Measurements from ENCODE around the gene SEC16A. TPM values are rescaled to one million over a fixed set of nuclear protein-coding genes. Genes with fewer than 3 reads are reported as not detected.

The SEC16A gene
- total RNA-seq, 4 donors from 2014 or later, result 63.5 to 80.8 (median 74.6) TPM

- DNase-seq, result no peak
- H3K9me3 ChIP-seq, result no peaks in the 10 kb centered on the region
- peaks cover 0 to 84% (median 0%) of the 10 kb centered on the region in 3 donors for H3K36me3 ChIP-seq
- no peak overlapping the region for H3K4me3 ChIP-seq
- TF ChIP-seq POLR2A (IDR thresholded peaks at IDR 0.05), result no peak
- no peak for TF ChIP-seq CTCF (IDR thresholded peaks at IDR 0.05)
- H3K27ac ChIP-seq, result no peak overlapping the region
- no peaks in the 10 kb centered on the region for H3K27me3 ChIP-seq
- H3K4me1 ChIP-seq, result no peaks in the 10 kb centered on the region
Measured at GRCh38 chr9:136497916-136498695, 15.3 kb upstream of the SEC16A start.

- Histone ChIP-seq H3K27me3 (no peaks in the 10 kb centered on the region), H3K27ac (no peak overlapping the region), H3K4me1 (no peaks in the 10 kb centered on the region), H3K36me3 (peaks cover 0 to 73% (median 0%) of the 10 kb centered on the region in 3 donors), H3K9me3 (no peaks in the 10 kb centered on the region), H3K4me3 (no peak overlapping the region)
- TF ChIP-seq POLR2A (IDR thresholded peaks at IDR 0.05), result no peak
- no peak for TF ChIP-seq CTCF (IDR thresholded peaks at IDR 0.05)
- no peak for DNase-seq
Measured at GRCh38 chr9:136496801-136497620, 14.2 kb upstream of the SEC16A start.

GRCh38 chr9:136496181-136496580 is 13.3 kb upstream of the SEC16A start:
- no peaks in the 10 kb centered on the region for H3K27me3 ChIP-seq
- H3K36me3 ChIP-seq, result peaks cover 0 to 64% (median 0%) of the 10 kb centered on the region in 3 donors
- H3K27ac ChIP-seq, result no peak overlapping the region
- TF ChIP-seq POLR2A (IDR thresholded peaks at IDR 0.05) (no peak), CTCF (IDR thresholded peaks at IDR 0.05) (no peak)
- H3K4me1 ChIP-seq, result no peaks in the 10 kb centered on the region
- H3K4me3 ChIP-seq, result no peak overlapping the region
- H3K9me3 ChIP-seq, result no peaks in the 10 kb centered on the region
- DNase-seq, result no peak

- Histone ChIP-seq H3K36me3 (peaks cover 0 to 56% (median 0%) of the 10 kb centered on the region in 3 donors), H3K4me3 (no peak overlapping the region), H3K27me3 (no peaks in the 10 kb centered on the region), H3K4me1 (no peaks in the 10 kb centered on the region), H3K9me3 (no peaks in the 10 kb centered on the region), H3K27ac (no peak overlapping the region)
- TF ChIP-seq CTCF (IDR thresholded peaks at IDR 0.05), result no peak
- TF ChIP-seq POLR2A (IDR thresholded peaks at IDR 0.05), result no peak
- DNase-seq, result no peak
Measured at GRCh38 chr9:136495238-136495800, 12.5 kb upstream of the SEC16A start.

- H3K4me3 ChIP-seq, result no peak overlapping the region
- no peaks in the 10 kb centered on the region for H3K9me3 ChIP-seq
- no peak for DNase-seq
- H3K36me3 ChIP-seq, result peaks cover 0 to 49% (median 0%) of the 10 kb centered on the region in 3 donors
- TF ChIP-seq CTCF (IDR thresholded peaks at IDR 0.05) (no peak), POLR2A (IDR thresholded peaks at IDR 0.05) (no peak)
- no peaks in the 10 kb centered on the region for H3K4me1 ChIP-seq
- H3K27me3 ChIP-seq, result no peaks in the 10 kb centered on the region
- H3K27ac ChIP-seq, result no peak overlapping the region
Measured at GRCh38 chr9:136494531-136495215, 11.8 kb upstream of the SEC16A start.

Measured in Peyer's patch (tissue), 4 donors.